ENCODE results near the gene PRR23E.

DNA sequence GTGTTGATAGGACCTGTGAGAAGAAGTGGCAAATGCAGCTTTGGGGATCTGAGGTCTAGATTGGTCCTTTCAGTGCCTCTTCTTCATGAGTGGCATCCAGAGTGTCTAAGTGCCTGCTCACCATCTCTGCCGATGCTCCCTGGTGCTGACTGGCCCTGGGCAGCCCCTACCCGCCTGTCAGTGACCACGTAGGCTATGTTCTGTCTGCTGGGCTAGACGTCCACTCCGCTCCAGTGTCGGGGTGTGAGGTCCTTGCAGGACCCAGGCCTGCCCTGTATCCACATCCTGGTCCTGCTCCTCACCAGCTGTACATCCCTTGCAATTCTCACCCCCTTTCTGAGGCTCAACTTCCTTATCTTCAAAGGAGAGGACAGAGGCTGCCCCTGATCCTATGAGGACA lies 48.3 kb upstream of the PRR23E start:
- TF ChIP-seq SP1 (IDR thresholded peaks at IDR 0.05) = no peak
- no peak for TF ChIP-seq FOXM1 (IDR thresholded peaks at IDR 0.05; ENCODE audit: borderline replicate concordance)
- no peak for TF ChIP-seq FOXK2 (IDR thresholded peaks at IDR 0.05)
- TF ChIP-seq NFRKB (IDR thresholded peaks at IDR 0.05) = no peak
- TF ChIP-seq TARDBP (IDR thresholded peaks at IDR 0.05) = no peak
- TF ChIP-seq ZNF384 (IDR thresholded peaks at IDR 0.05) = no peak
- no peak for TF ChIP-seq BHLHE40 (IDR thresholded peaks at IDR 0.05; ENCODE audit: borderline replicate concordance)
- TF ChIP-seq FOXA1 (IDR thresholded peaks at IDR 0.05) = no peak
- no peak for TF ChIP-seq CTBP1 (IDR thresholded peaks at IDR 0.05; ENCODE audit: borderline replicate concordance)
- no peak for TF ChIP-seq SUZ12 (IDR thresholded peaks at IDR 0.05)
- no peak for TF ChIP-seq LEF1 (IDR thresholded peaks at IDR 0.05; ENCODE audit: borderline replicate concordance)
- TF ChIP-seq HDGF (IDR thresholded peaks at IDR 0.05; ENCODE audit: borderline replicate concordance) = no peak
- TF ChIP-seq ELF4 (IDR thresholded peaks at IDR 0.05) = no peak
- TF ChIP-seq L3MBTL2 (conservative IDR thresholded peaks at IDR 0.05) = no peak
